ENCODE measurements around the gene NASP. TPM values are rescaled to one million over a fixed set of nuclear protein-coding genes. Genes with fewer than 3 reads are reported as not detected.

The NASP gene
- total and polyA plus RNA-seq, 2 of the 13 experiments (the other 11 are each of a cell fraction or from before 2014, with no cell fraction given), result 132 to 256 TPM

DNA sequence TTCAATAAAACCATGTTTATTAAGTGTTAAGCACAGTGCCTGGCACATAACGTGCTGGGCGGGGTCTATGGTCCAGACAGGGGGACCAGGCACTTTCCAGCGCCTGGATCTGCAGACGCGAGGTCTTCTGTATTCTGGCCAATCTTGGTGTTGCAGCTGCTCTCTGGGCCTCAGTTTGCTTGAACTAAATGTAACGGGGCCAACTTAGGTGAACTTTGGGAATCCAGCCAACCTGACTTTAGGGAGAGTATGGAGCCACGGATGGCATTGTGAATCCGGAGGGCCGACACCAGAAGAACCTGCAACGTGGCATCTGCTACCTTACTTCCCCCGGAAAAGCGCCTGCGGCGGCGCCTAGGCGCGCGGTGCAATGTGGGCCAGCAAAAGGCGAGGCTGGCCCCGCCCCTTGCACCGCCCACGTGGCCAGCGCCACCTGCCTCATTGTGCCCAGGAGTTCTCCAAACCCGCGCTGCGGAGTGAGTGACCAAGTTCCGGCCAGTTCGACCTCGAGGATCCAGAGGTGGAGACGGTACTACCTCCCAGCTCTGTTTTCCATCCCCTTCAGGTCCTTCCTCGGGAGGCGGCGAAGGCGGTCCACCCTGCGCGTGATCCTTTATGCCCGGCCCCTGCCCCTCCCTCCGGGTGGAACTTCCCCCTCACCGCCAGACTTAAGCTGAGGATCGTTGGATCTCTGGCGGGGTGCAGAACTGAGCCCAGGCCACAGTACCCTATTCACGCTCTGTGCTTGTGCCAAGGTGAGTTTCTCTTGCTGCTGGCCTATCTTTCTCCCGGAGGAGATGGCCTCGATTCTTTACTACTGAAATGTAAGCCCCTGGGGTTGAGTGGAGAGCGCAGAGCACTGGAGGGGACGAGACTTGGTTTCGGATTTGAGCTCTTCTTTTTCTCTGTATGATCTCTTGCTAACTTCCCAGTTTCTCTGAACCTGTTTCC, 33.2 kb upstream of the NASP start, which contains the start of gene AKR1A1 (continued):
- TF ChIP-seq, protein P1, sequence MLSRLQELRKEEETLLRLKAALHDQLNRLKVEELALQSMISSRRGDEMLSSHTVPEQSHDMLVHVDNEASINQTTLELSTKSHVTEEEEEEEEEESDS (CRISPR knock-in tag; IDR thresholded peaks at IDR 0.05; ENCODE audit: borderline replicate concordance), result peak; percentile 81; the same call in 1 of the 2 replicates
- TF ChIP-seq SNAPC4 (CRISPR knock-in tag; IDR thresholded peaks at IDR 0.05) (peak; percentile 19; the same call in 1 of the 2 replicates), KAT7 (CRISPR knock-in tag; IDR thresholded peaks at IDR 0.05; ENCODE audit: borderline replicate concordance) (peak; percentile 92), MLXIP (CRISPR knock-in tag; IDR thresholded peaks at IDR 0.05; ENCODE audit: borderline replicate concordance) (no peak), HOXA5 (CRISPR knock-in tag; IDR thresholded peaks at IDR 0.05) (peak; percentile 92), HHEX (CRISPR knock-in tag; IDR thresholded peaks at IDR 0.05) (no peak), ZNF781 (CRISPR knock-in tag; IDR thresholded peaks at IDR 0.05; ENCODE audit: borderline replicate concordance, not compliant biosample characterization) (peak; percentile 72), SALL1 (CRISPR knock-in tag; IDR thresholded peaks at IDR 0.05) (peak; percentile 97), NFRKB (IDR thresholded peaks at IDR 0.05) (no peak), ZNF34 (CRISPR knock-in tag; IDR thresholded peaks at IDR 0.05; ENCODE audit: borderline replicate concordance) (no peak), FLYWCH1 (CRISPR knock-in tag; IDR thresholded peaks at IDR 0.05) (no peak), KLF15 (CRISPR knock-in tag; IDR thresholded peaks at IDR 0.05; ENCODE audit: borderline replicate concordance) (peak; percentile 78; the same call in 1 of the 2 replicates)
- TF ChIP-seq, protein P2, sequence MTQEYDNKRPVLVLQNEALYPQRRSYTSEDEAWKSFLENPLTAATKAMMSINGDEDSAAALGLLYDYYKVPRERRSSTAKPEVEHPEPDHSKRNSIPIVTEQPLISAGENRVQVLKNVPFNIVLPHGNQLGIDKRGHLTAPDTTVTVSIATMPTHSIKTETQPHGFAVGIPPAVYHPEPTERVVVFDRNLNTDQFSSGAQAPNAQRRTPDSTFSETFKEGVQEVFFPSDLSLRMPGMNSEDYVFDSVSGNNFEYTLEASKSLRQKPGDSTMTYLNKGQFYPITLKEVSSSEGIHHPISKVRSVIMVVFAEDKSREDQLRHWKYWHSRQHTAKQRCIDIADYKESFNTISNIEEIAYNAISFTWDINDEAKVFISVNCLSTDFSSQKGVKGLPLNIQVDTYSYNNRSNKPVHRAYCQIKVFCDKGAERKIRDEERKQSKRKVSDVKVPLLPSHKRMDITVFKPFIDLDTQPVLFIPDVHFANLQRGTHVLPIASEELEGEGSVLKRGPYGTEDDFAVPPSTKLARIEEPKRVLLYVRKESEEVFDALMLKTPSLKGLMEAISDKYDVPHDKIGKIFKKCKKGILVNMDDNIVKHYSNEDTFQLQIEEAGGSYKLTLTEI (CRISPR knock-in tag; conservative IDR thresholded peaks at IDR 0.05), result no peak
- TF ChIP-seq, protein P3, sequence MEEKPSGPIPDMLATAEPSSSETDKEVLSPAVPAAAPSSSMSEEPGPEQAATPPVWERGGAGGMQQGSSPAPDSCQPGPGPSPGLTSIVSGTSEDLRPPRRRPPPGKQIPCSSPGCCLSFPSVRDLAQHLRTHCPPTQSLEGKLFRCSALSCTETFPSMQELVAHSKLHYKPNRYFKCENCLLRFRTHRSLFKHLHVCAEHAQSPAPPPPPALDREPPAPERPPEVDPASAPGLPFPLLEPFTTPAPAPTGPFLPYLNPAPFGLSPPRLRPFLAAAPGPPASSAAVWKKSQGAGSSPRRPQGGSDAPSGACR (CRISPR knock-in tag; IDR thresholded peaks at IDR 0.05), result 0 out of 2 replicates have a peak, but pooled peaks have one; percentile 71

All from HepG2 (cell line).